Liver (tissue), 9 donors: ENCODE measurements around the gene GLS. TPM values are rescaled to one million over a fixed set of nuclear protein-coding genes. Genes with fewer than 3 reads are reported as not detected.

Experiments
- DNase-seq: peaks from one replicate; pipeline ENCODE4 v3.0.0-alpha.2; 2017; ENCODE audit warnings: low spot score
- H3K27ac ChIP-seq, 2 donors: one replicate each; pipeline ENCODE4 v1.7.0; 2013; ENCODE audit warnings: inconsistent platforms in 2 of 2, low read length in 2 of 2, control low read depth in 1 of 2, low read depth in 1 of 2, mild to moderate bottlenecking in 1 of 2
- H3K27me3 ChIP-seq, 4 donors: one replicate each; pipeline versions ENCODE4 v1.6.1 to v1.7.0; 2013; ENCODE audit warnings: low read length in 3 of 4, inconsistent platforms in 1 of 4, mild to moderate bottlenecking in 1 of 4, moderate library complexity in 1 of 4; ENCODE audit not compliant: control insufficient read depth in 4 of 4, insufficient read depth in 4 of 4
- H3K36me3 ChIP-seq, 4 donors: one replicate each; pipeline versions ENCODE4 v1.6.1 to v1.7.0; 2013; ENCODE audit warnings: low read length in 3 of 4, mild to moderate bottlenecking in 3 of 4, low read depth in 1 of 4, moderate library complexity in 1 of 4; ENCODE audit not compliant: control insufficient read depth in 4 of 4, insufficient read depth in 3 of 4
- H3K4me1 ChIP-seq, 4 donors: one replicate each; pipeline versions ENCODE4 v1.6.1 to v1.7.0; 2013; ENCODE audit warnings: low read length in 3 of 4, mild to moderate bottlenecking in 3 of 4, moderate library complexity in 1 of 4; ENCODE audit not compliant: control insufficient read depth in 4 of 4, insufficient read depth in 4 of 4
- H3K4me3 ChIP-seq, 3 donors: one replicate each; pipeline versions ENCODE4 v1.6.1 to v1.7.0; 2013; ENCODE audit warnings: low read length in 3 of 3, control low read depth in 1 of 3, low read depth in 1 of 3, mild to moderate bottlenecking in 1 of 3
- H3K9ac ChIP-seq, 2 donors: one replicate each; pipeline ENCODE4 v1.7.0; 2013; ENCODE audit warnings: low read length in 2 of 2, mild to moderate bottlenecking in 2 of 2, moderate library complexity in 2 of 2, control low read depth in 1 of 2, low read depth in 1 of 2
- H3K9me3 ChIP-seq, 4 donors: one replicate each; pipeline versions ENCODE4 v1.6.1 to v1.7.0; 2013; ENCODE audit warnings: low read length in 3 of 4; ENCODE audit not compliant: control insufficient read depth in 4 of 4
- CTCF ChIP-seq: fragments of 150-350 bp; IDR thresholded peaks from 2 replicates; pipeline ENCODE4 v1.5.1; 2017; ENCODE audit warnings: improper control_type of control experiment, low read depth, low read length; ENCODE audit not compliant: missing input control
- EGR1 ChIP-seq, 2 donors: IDR thresholded peaks; 2 replicates each; pipeline ENCODE4 v1.6.1; 2016 to 2018; ENCODE audit warnings: antibody characterized with exemption in 2 of 2, low read depth in 2 of 2
- FOXA1 ChIP-seq: IDR thresholded peaks from 2 replicates; pipeline ENCODE4 v1.6.1; 2016; ENCODE audit warnings: antibody characterized with exemption
- GABPA ChIP-seq, 2 donors: IDR thresholded peaks in 1 of 2; conservative IDR thresholded peaks in 1 of 2; 2 replicates each; pipeline ENCODE4 v1.6.1; 2016; ENCODE audit warnings: antibody characterized with exemption in 2 of 2, mild to moderate bottlenecking in 1 of 2, moderate library complexity in 1 of 2
- HNF4A ChIP-seq, 2 donors: conservative IDR thresholded peaks; 2 replicates each; pipeline ENCODE4 v1.6.1; 2016; ENCODE audit warnings: antibody characterized with exemption in 2 of 2, mild to moderate bottlenecking in 2 of 2
- HNF4G ChIP-seq: IDR thresholded peaks from 2 replicates; pipeline ENCODE4 v1.6.1; 2016; ENCODE audit warnings: antibody characterized with exemption
- JUND ChIP-seq, 2 donors: IDR thresholded peaks; 2 replicates each; pipeline ENCODE4 v1.6.1; 2016; ENCODE audit warnings: antibody characterized with exemption in 2 of 2
- NR2F2 ChIP-seq: IDR thresholded peaks from 2 replicates; pipeline ENCODE4 v1.6.1; 2016; ENCODE audit warnings: antibody characterized with exemption
- RAD21 ChIP-seq, 2 donors: IDR thresholded peaks; 2 replicates each; pipeline ENCODE4 v1.6.1; 2016; ENCODE audit warnings: antibody characterized with exemption in 2 of 2, mild to moderate bottlenecking in 2 of 2
- REST ChIP-seq: IDR thresholded peaks from 2 replicates; pipeline ENCODE4 v1.6.1; 2016; ENCODE audit warnings: antibody characterized with exemption, mild to moderate bottlenecking
- RXRA ChIP-seq, 2 donors: IDR thresholded peaks; 2 replicates each; pipeline ENCODE4 v1.6.1; 2017 to 2018; ENCODE audit warnings: antibody characterized with exemption in 2 of 2, mild to moderate bottlenecking in 1 of 2
- SP1 ChIP-seq: IDR thresholded peaks from 2 replicates; pipeline ENCODE4 v1.6.1; 2018; ENCODE audit warnings: antibody characterized with exemption, mild to moderate bottlenecking
- TAF1 ChIP-seq: conservative IDR thresholded peaks from 2 replicates; pipeline ENCODE4 v1.6.1; 2016; ENCODE audit warnings: antibody characterized with exemption, mild to moderate bottlenecking
- WGBS: extraction: QIAGEN DNeasy Blood & Tissue Kit; methylation state at CpG from one replicate; pipeline ENCODE4 v1.1.7; 2013; 5-methylcytosine and 5-hydroxymethylcytosine counted together
- polyA plus RNA-seq, 2 donors: library from polyadenylated mRNA; stranded (reverse) in 1 of 2; unstranded in 1 of 2; fragments of 200-250 nt in 1 of 2; fragments of >200 nt in 1 of 2; fragmentation: Nextera tagmentation in 1 of 2; extraction: Ambion mirVana in 1 of 2; gene quantifications; one replicate each; pipeline versions ENCODE4 v1.2.1 to v1.2.3, GENCODE V29; 2013 to 2015
- total RNA-seq, 2 donors: library from RNA; depleted of rRNA; stranded (reverse); fragments of >200 nt; gene quantifications; one replicate each; pipeline ENCODE4 v1.2.3, GENCODE V29; 2014
- TF ChIP-seq, protein P1 (sequence below): IDR thresholded peaks from 2 replicates; pipeline ENCODE4 v1.6.1; 2016; ENCODE audit warnings: antibody characterized with exemption
- TF ChIP-seq, protein P2 (sequence below): IDR thresholded peaks from 2 replicates; pipeline ENCODE4 v1.6.1; 2016; ENCODE audit warnings: antibody characterized with exemption
- donor health status: healthy.
- donor health status: healthy.
- donor health status: healthy.
- donor health status: healthy.
- donor health status: healthy.

The GLS gene
- total and polyA plus RNA-seq, 4 donors, result 4.3 to 38.6 (median 16.5) TPM

GRCh38 chr2:190970873-190971506 lies 90.4 kb downstream of the GLS start:
- H3K4me1 ChIP-seq, result no peaks in the 10 kb centered on the region
- H3K36me3 ChIP-seq, result peaks cover 14 to 89% (median 82%) of the 10 kb centered on the region in 4 donors
- DNase-seq, result no peak
- H3K27me3 ChIP-seq, result no peaks in the 10 kb centered on the region
- H3K9ac ChIP-seq, result no peak overlapping the region
- 80% methylated on average over 5 of the region's 5 CpGs for WGBS
- TF ChIP-seq HNF4A (conservative IDR thresholded peaks at IDR 0.05) (no peak), SP1 (no peak), RAD21 (IDR thresholded peaks at IDR 0.05) (no peak), JUND (IDR thresholded peaks at IDR 0.05) (no peak), FOXA1 (no peak), REST (no peak)
- TF ChIP-seq, protein P1, sequence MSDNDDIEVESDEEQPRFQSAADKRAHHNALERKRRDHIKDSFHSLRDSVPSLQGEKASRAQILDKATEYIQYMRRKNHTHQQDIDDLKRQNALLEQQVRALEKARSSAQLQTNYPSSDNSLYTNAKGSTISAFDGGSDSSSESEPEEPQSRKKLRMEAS, result no peak
- no peaks in the 10 kb centered on the region for H3K9me3 ChIP-seq
- no peak overlapping the region for H3K27ac ChIP-seq
- no peak overlapping the region for H3K4me3 ChIP-seq

- H3K9me3 ChIP-seq, result no peaks in the 10 kb centered on the region
- H3K27ac ChIP-seq, result no peak overlapping the region
- no peak overlapping the region for H3K4me3 ChIP-seq
- WGBS, result 87% methylated on average over 2 of the region's 2 CpGs
- H3K36me3 ChIP-seq, result peaks cover 16 to 92% (median 85%) of the 10 kb centered on the region in 4 donors
- H3K4me1 ChIP-seq, result no peaks in the 10 kb centered on the region
- TF ChIP-seq RAD21 (IDR thresholded peaks at IDR 0.05), result no peak
- no peak for TF ChIP-seq GABPA (IDR thresholded peaks at IDR 0.05 in 1 of 2, conservative IDR thresholded peaks at IDR 0.05 in 1 of 2)
- no peak for TF ChIP-seq TAF1
- TF ChIP-seq REST, result no peak
- no peak for TF ChIP-seq HNF4G
- TF ChIP-seq, protein P2, sequence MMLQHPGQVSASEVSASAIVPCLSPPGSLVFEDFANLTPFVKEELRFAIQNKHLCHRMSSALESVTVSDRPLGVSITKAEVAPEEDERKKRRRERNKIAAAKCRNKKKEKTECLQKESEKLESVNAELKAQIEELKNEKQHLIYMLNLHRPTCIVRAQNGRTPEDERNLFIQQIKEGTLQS, result no peak
- no peak for TF ChIP-seq NR2F2
- no peak for TF ChIP-seq JUND (IDR thresholded peaks at IDR 0.05)
- no peak for TF ChIP-seq HNF4A (conservative IDR thresholded peaks at IDR 0.05)
- no peak for TF ChIP-seq RXRA (IDR thresholded peaks at IDR 0.05)
- TF ChIP-seq CTCF, result no peak
- no peak for TF ChIP-seq SP1
- TF ChIP-seq EGR1 (IDR thresholded peaks at IDR 0.05; ENCODE audit: low read depth in 2 of 2), result no peak
- TF ChIP-seq, protein P1, result no peak
- TF ChIP-seq FOXA1, result no peak
- no peaks in the 10 kb centered on the region for H3K27me3 ChIP-seq
- DNase-seq, result no peak
- no peak overlapping the region for H3K9ac ChIP-seq
Observed at GRCh38 chr2:190972213-190972612, 91.6 kb downstream of the GLS start.
